A549 (cell line): ENCODE results near the gene CCDC12.

Experiments
- BHLHE40 ChIP-seq: IDR thresholded peaks from 2 replicates; pipeline ENCODE4 v1.6.1; 2012; ENCODE audit warnings: low read depth, low read length, inconsistent platforms
- CEBPB ChIP-seq, 2 experiments: fragments of >200 bp in 1 of 2; sonication (Bioruptor Twin) in 1 of 2; formaldehyde crosslinking in 1 of 2; IDR thresholded peaks; 2 replicates each; pipeline ENCODE4 v1.6.1; 2012 to 2016
- EP300 ChIP-seq, 2 experiments: fragments of >200 bp; sonication (Bioruptor Twin); formaldehyde crosslinking; IDR thresholded peaks; 2 replicates in 1 of 2; 3 replicates in 1 of 2; pipeline ENCODE4 v1.6.1; 2016 to 2017
- FOSB ChIP-seq: fragments of 250-450 bp; sonication (Bioruptor Pico); IDR thresholded peaks from 2 replicates; pipeline ENCODE4 v1.5.0; 2020; ENCODE audit warnings: mild to moderate bottlenecking, moderate library complexity
- KDM1A ChIP-seq: fragments of 200-600 bp; sonication (generic); IDR thresholded peaks from 2 replicates; pipeline ENCODE4 v1.6.1; 2016; ENCODE audit warnings: low read depth, mild to moderate bottlenecking
- MYC ChIP-seq: IDR thresholded peaks from 2 replicates; pipeline ENCODE4 v1.6.1; 2012; ENCODE audit warnings: mild to moderate bottlenecking, inconsistent platforms, low read length, improper control_type of control experiment, borderline replicate concordance
- POLR2A ChIP-seq: IDR thresholded peaks from 2 replicates; pipeline ENCODE4 v1.6.1; 2012; ENCODE audit warnings: mild to moderate bottlenecking, low read length
- RAD21 ChIP-seq, 2 experiments: fragments of >200 bp in 1 of 2; sonication (Bioruptor Twin) in 1 of 2; formaldehyde crosslinking in 1 of 2; IDR thresholded peaks in 1 of 2; conservative IDR thresholded peaks in 1 of 2; 2 replicates in 1 of 2; 3 replicates in 1 of 2; pipeline ENCODE4 v1.6.1; 2012 to 2018; ENCODE audit warnings: inconsistent platforms in 1 of 2
- SMC3 ChIP-seq: fragments of >200 bp; sonication (Bioruptor Twin); formaldehyde crosslinking; IDR thresholded peaks from 3 replicates; pipeline ENCODE4 v1.6.1; 2018; ENCODE audit warnings: inconsistent platforms
- TF ChIP-seq, protein P1 (sequence below): fragments of >200 bp; sonication (Bioruptor Twin); formaldehyde crosslinking; IDR thresholded peaks from 2 replicates; pipeline ENCODE4 v1.6.1; 2016
- TF ChIP-seq, protein P2 (sequence below): fragments of >200 bp; sonication (Bioruptor Twin); formaldehyde crosslinking; IDR thresholded peaks from 3 replicates; pipeline ENCODE4 v1.5.1; 2016
- TF ChIP-seq, protein P3 (sequence below): IDR thresholded peaks from 2 replicates; pipeline ENCODE4 v1.6.1; 2012; ENCODE audit warnings: low read depth, borderline replicate concordance
- TF ChIP-seq, protein P4 (sequence below): fragments of 150-350 bp; IDR thresholded peaks from 2 replicates; pipeline ENCODE4 v1.6.1; 2014; ENCODE audit warnings: low read depth, mild to moderate bottlenecking, low read length
- TF ChIP-seq, protein P5 (sequence below): fragments of 250-450 bp; sonication (Bioruptor Pico); IDR thresholded peaks from 2 replicates; pipeline ENCODE4 v1.5.0; 2020; ENCODE audit warnings: low read depth, mild to moderate bottlenecking, moderate library complexity

DNA sequence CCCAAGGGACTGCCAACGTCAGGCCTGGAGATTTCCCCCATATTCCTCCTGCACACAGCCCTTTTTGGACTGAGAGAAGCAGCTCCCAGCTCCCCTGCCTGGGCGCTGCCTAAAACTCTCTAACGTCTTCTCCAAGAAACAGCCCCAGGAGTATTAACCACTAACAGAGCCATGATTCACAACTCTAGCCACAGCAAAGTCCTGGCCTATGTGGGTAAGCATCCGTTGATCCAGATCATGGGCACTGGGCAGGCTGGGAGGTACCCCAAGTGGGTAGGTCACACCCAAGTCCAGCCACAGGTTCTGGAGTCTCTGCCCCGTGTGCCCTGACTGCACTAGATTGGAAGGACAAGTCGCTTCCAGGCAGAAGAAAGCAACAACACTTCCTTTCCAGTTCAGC, 34.8 kb upstream of the CCDC12 start:
- TF ChIP-seq, protein P1, sequence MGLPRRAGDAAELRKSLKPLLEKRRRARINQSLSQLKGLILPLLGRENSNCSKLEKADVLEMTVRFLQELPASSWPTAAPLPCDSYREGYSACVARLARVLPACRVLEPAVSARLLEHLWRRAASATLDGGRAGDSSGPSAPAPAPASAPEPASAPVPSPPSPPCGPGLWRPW = no peak
- TF ChIP-seq FOSB (CRISPR knock-in tag) (no peak), BHLHE40 (no peak), EP300 (IDR thresholded peaks at IDR 0.05) (no peak), SMC3 (no peak), KDM1A (no peak), RAD21 (conservative IDR thresholded peaks at IDR 0.05 in 1 of 2, IDR thresholded peaks at IDR 0.05 in 1 of 2) (no peak), CEBPB (IDR thresholded peaks at IDR 0.05) (no peak), MYC (no peak), POLR2A (no peak)
- TF ChIP-seq, protein P2, sequence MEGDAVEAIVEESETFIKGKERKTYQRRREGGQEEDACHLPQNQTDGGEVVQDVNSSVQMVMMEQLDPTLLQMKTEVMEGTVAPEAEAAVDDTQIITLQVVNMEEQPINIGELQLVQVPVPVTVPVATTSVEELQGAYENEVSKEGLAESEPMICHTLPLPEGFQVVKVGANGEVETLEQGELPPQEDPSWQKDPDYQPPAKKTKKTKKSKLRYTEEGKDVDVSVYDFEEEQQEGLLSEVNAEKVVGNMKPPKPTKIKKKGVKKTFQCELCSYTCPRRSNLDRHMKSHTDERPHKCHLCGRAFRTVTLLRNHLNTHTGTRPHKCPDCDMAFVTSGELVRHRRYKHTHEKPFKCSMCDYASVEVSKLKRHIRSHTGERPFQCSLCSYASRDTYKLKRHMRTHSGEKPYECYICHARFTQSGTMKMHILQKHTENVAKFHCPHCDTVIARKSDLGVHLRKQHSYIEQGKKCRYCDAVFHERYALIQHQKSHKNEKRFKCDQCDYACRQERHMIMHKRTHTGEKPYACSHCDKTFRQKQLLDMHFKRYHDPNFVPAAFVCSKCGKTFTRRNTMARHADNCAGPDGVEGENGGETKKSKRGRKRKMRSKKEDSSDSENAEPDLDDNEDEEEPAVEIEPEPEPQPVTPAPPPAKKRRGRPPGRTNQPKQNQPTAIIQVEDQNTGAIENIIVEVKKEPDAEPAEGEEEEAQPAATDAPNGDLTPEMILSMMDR = no peak
- TF ChIP-seq, protein P3, sequence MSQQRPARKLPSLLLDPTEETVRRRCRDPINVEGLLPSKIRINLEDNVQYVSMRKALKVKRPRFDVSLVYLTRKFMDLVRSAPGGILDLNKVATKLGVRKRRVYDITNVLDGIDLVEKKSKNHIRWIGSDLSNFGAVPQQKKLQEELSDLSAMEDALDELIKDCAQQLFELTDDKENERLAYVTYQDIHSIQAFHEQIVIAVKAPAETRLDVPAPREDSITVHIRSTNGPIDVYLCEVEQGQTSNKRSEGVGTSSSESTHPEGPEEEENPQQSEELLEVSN = no peak
- TF ChIP-seq, protein P4, sequence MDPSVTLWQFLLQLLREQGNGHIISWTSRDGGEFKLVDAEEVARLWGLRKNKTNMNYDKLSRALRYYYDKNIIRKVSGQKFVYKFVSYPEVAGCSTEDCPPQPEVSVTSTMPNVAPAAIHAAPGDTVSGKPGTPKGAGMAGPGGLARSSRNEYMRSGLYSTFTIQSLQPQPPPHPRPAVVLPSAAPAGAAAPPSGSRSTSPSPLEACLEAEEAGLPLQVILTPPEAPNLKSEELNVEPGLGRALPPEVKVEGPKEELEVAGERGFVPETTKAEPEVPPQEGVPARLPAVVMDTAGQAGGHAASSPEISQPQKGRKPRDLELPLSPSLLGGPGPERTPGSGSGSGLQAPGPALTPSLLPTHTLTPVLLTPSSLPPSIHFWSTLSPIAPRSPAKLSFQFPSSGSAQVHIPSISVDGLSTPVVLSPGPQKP = no peak
- TF ChIP-seq, protein P5, sequence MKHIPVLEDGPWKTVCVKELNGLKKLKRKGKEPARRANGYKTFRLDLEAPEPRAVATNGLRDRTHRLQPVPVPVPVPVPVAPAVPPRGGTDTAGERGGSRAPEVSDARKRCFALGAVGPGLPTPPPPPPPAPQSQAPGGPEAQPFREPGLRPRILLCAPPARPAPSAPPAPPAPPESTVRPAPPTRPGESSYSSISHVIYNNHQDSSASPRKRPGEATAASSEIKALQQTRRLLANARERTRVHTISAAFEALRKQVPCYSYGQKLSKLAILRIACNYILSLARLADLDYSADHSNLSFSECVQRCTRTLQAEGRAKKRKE (CRISPR knock-in tag) = no peak
